H9 (cell line): ENCODE results near the gene TNXB. TPM values are rescaled to one million over a fixed set of nuclear protein-coding genes. Genes with fewer than 3 reads are reported as not detected.
A peak's percentile ranks its signal among the peaks of the same experiment; 100 is the strongest.

Source experiments
- DNase-seq: peaks from one replicate; pipeline ENCODE4 v3.0.0-alpha.2; 2017
- H2AFZ ChIP-seq: one replicate; pipeline ENCODE4 v1.6.1; 2013; ENCODE audit warnings: mild to moderate bottlenecking, low read length, control low read depth, moderate library complexity
- H2AK5ac ChIP-seq: 2 replicates; pipeline ENCODE4 v1.6.1; 2013; ENCODE audit warnings: low read length, control low read depth, mixed read lengths; ENCODE audit not compliant: insufficient read length
- H2BK120ac ChIP-seq: one replicate; pipeline ENCODE4 v1.6.1; 2013; ENCODE audit warnings: low read depth, mild to moderate bottlenecking, low read length, control low read depth, inconsistent platforms; ENCODE audit not compliant: poor library complexity, severe bottlenecking
- H2BK12ac ChIP-seq: 2 replicates; pipeline ENCODE4 v1.6.1; 2013; ENCODE audit warnings: low read length, control low read depth, mixed read lengths, low read depth; ENCODE audit not compliant: insufficient read length
- H2BK15ac ChIP-seq: 2 replicates; pipeline ENCODE4 v1.6.1; 2013; ENCODE audit warnings: low read depth, low read length, control low read depth
- H2BK20ac ChIP-seq: one replicate; pipeline ENCODE4 v1.6.1; 2013; ENCODE audit warnings: low read depth, mild to moderate bottlenecking, low read length, control low read depth, inconsistent platforms; ENCODE audit not compliant: poor library complexity, severe bottlenecking
- H2BK5ac ChIP-seq: 2 replicates; pipeline ENCODE4 v1.6.1; 2013; ENCODE audit warnings: low read length, control low read depth, mixed read lengths; ENCODE audit not compliant: insufficient read length
- H3K14ac ChIP-seq: 2 replicates; pipeline ENCODE4 v1.6.1; 2013; ENCODE audit warnings: low read length, control low read depth; ENCODE audit not compliant: insufficient read depth
- H3K18ac ChIP-seq: 2 replicates; pipeline ENCODE4 v1.6.1; 2013; ENCODE audit warnings: low read depth, mild to moderate bottlenecking, mixed read lengths, low read length, control low read depth; ENCODE audit not compliant: insufficient read length
- H3K23ac ChIP-seq: 2 replicates; pipeline ENCODE4 v1.6.1; 2013; ENCODE audit warnings: low read length, control low read depth, mixed read lengths, low read depth; ENCODE audit not compliant: insufficient read length
- H3K23me2 ChIP-seq: 2 replicates; pipeline ENCODE4 v1.6.1; 2013; ENCODE audit warnings: low read depth, mild to moderate bottlenecking, mixed read lengths, low read length, control low read depth; ENCODE audit not compliant: insufficient read length, poor library complexity, severe bottlenecking
- H3K27ac ChIP-seq: 2 replicates; pipeline ENCODE4 v1.5.1; 2013; ENCODE audit warnings: low read length, control low read depth, mixed read lengths, low read depth; ENCODE audit not compliant: insufficient read length
- H3K27me3 ChIP-seq: 2 replicates; pipeline ENCODE4 v1.6.1; 2013; ENCODE audit warnings: low read length, control low read depth, inconsistent platforms; ENCODE audit not compliant: insufficient read depth
- H3K4ac ChIP-seq: 2 replicates; pipeline ENCODE4 v1.6.1; 2013; ENCODE audit warnings: low read depth, mild to moderate bottlenecking, control low read depth, inconsistent platforms, low read length, moderate library complexity
- H3K4me1 ChIP-seq: 2 replicates; pipeline ENCODE4 v1.6.1; 2013; ENCODE audit warnings: low read length, control low read depth, inconsistent platforms; ENCODE audit not compliant: insufficient read depth
- H3K4me2 ChIP-seq: 2 replicates; pipeline ENCODE4 v1.6.1; 2013; ENCODE audit warnings: low read length, control low read depth, mixed read lengths; ENCODE audit not compliant: insufficient read length, insufficient read depth
- H3K56ac ChIP-seq: 2 replicates; pipeline ENCODE4 v1.6.1; 2013; ENCODE audit warnings: low read depth, mild to moderate bottlenecking, mixed read lengths, low read length, control low read depth; ENCODE audit not compliant: insufficient read length
- H3K79me1 ChIP-seq: 2 replicates; pipeline ENCODE4 v1.6.1; 2013; ENCODE audit warnings: low read depth, mild to moderate bottlenecking, moderate library complexity, low read length, control low read depth, inconsistent platforms; ENCODE audit not compliant: insufficient read depth, poor library complexity, severe bottlenecking
- H3K79me2 ChIP-seq: 2 replicates; pipeline ENCODE4 v1.6.1; 2013; ENCODE audit warnings: low read length, control low read depth, inconsistent platforms; ENCODE audit not compliant: insufficient read depth
- H3K9ac ChIP-seq: 2 replicates; pipeline ENCODE4 v1.6.1; 2013; ENCODE audit warnings: low read length, control low read depth, mixed read lengths; ENCODE audit not compliant: insufficient read length; ENCODE audit errors: extremely low read depth
- H3K9me3 ChIP-seq: one replicate; pipeline ENCODE4 v1.6.1; 2013; ENCODE audit warnings: low read depth, low read length, inconsistent platforms; ENCODE audit not compliant: control insufficient read depth
- H3T11ph ChIP-seq: one replicate; pipeline ENCODE4 v1.6.1; 2013; ENCODE audit warnings: mild to moderate bottlenecking, low read length, control low read depth, inconsistent platforms
- H4K20me1 ChIP-seq: one replicate; pipeline ENCODE4 v1.6.1; 2013; ENCODE audit not compliant: control insufficient read depth, insufficient read length, insufficient read depth
- H4K5ac ChIP-seq: 2 replicates; pipeline ENCODE4 v1.6.1; 2013; ENCODE audit warnings: low read depth, mild to moderate bottlenecking, mixed read lengths, low read length, control low read depth; ENCODE audit not compliant: insufficient read length
- H4K8ac ChIP-seq: replicated peaks from 2 replicates; pipeline ENCODE4 v1.6.1; 2013; ENCODE audit warnings: low read length, control low read depth, mixed read lengths, low read depth; ENCODE audit not compliant: insufficient read length
- H4K91ac ChIP-seq: 2 replicates; pipeline ENCODE4 v1.6.1; 2013; ENCODE audit warnings: low read depth, mild to moderate bottlenecking, moderate library complexity, mixed read lengths, low read length, control low read depth; ENCODE audit not compliant: insufficient read length
- H3K27ac Mint-ChIP-seq, 3 experiments: 2 replicates in 2 of 3; 3 replicates in 1 of 3; pipeline ENCODE4 v1.8.0; 2020 to 2021; ENCODE audit warnings: mixed read lengths in 3 of 3, mild to moderate bottlenecking in 1 of 3, moderate library complexity in 1 of 3
- H3K27me3 Mint-ChIP-seq: 2 replicates; pipeline ENCODE4 v1.8.0; 2021; ENCODE audit warnings: low read depth, mild to moderate bottlenecking, moderate library complexity, mixed read lengths
- H3K36me3 Mint-ChIP-seq, 3 experiments: 2 replicates in 2 of 3; 3 replicates in 1 of 3; pipeline ENCODE4 v1.8.0; 2020 to 2021; ENCODE audit warnings: low read depth in 3 of 3, mixed read lengths in 3 of 3; ENCODE audit not compliant: insufficient read depth in 1 of 3
- H3K4me1 Mint-ChIP-seq, 2 experiments: 2 replicates each; pipeline ENCODE4 v1.8.0; 2020; ENCODE audit warnings: mixed read lengths in 2 of 2
- H3K4me3 Mint-ChIP-seq, 2 experiments: 2 replicates in 1 of 2; 3 replicates in 1 of 2; pipeline ENCODE4 v1.8.0; 2020 to 2021; ENCODE audit warnings: mild to moderate bottlenecking in 2 of 2, mixed read lengths in 2 of 2, moderate library complexity in 1 of 2
- H3K9me3 Mint-ChIP-seq, 2 experiments: 2 replicates in 1 of 2; 3 replicates in 1 of 2; pipeline ENCODE4 v1.8.0; 2020; ENCODE audit warnings: mild to moderate bottlenecking in 2 of 2, mixed read lengths in 2 of 2, moderate library complexity in 1 of 2
- CTCF ChIP-seq: fragments of 200-600 bp; sonication (generic); conservative IDR thresholded peaks from 3 replicates; pipeline ENCODE4 v1.8.0; 2021; ENCODE audit warnings: antibody characterized with exemption, mild to moderate bottlenecking
- WGBS: extraction: QIAGEN DNeasy Blood & Tissue Kit; methylation state at CpG from one replicate; pipeline ENCODE4 v1.1.7; 2013; ENCODE audit warnings: missing lambda C conversion rate, low lambda C conversion rate, mixed read lengths; ENCODE audit not compliant: insufficient read length; ENCODE audit errors: extremely low coverage; 5-methylcytosine and 5-hydroxymethylcytosine counted together
- total RNA-seq: library from RNA; stranded (reverse); gene quantifications from 2 replicates; pipeline ENCODE4 v1.2.1, GENCODE V29; 2021

The TNXB gene
- total RNA-seq, 1 experiment from 2014 or later: 5.0 TPM

GRCh38 chr6:32047855-32048766 is 61.0 kb downstream of the TNXB start:
- H3K9ac ChIP-seq: no peak overlapping the region
- H2BK5ac ChIP-seq: no peak overlapping the region
- no CpG with 5 or more reads among the region's 42 CpGs for WGBS

More at GRCh38 chr6:32047855-32048766, 61.0 kb downstream of the TNXB start:
- Mint-ChIP-seq H3K4me3 (peak overlapping the region in 1 of 2 experiments; percentile 0; a peak in 1 of 5 replicates), H3K27me3 (no peaks in the 10 kb centered on the region; the same call in 1 of the 2 replicates), H3K36me3 (no peaks in the 10 kb centered on the region; a peak in 1 of 7 replicates), H3K27ac (no peak overlapping the region), H3K9me3 (no peaks in the 10 kb centered on the region), H3K4me1 (peaks cover 2 to 11% of the 10 kb centered on the region in 2 experiments; a peak in 3 of 4 replicates)
- no peak overlapping the region for H3K4me2 ChIP-seq
- no peak overlapping the region for H3K14ac ChIP-seq
- TF ChIP-seq CTCF: peak; percentile 89
- H4K8ac ChIP-seq: no peak overlapping the region
- H2AK5ac ChIP-seq: no peak overlapping the region
- peak; percentile 85 for DNase-seq
- H3K23me2 ChIP-seq: no peaks in the 10 kb centered on the region
- no peak overlapping the region for H3T11ph ChIP-seq
- no peaks in the 10 kb centered on the region for H3K79me2 ChIP-seq
- H3K27me3 ChIP-seq: no peaks in the 10 kb centered on the region
- no peaks in the 10 kb centered on the region for H3K9me3 ChIP-seq
- no peak overlapping the region for H2BK120ac ChIP-seq
- H3K4me1 ChIP-seq: no peaks in the 10 kb centered on the region
- H3K56ac ChIP-seq: no peak overlapping the region
- no peak overlapping the region for H4K91ac ChIP-seq
- H3K18ac ChIP-seq: peak overlapping the region; percentile 6
- H4K5ac ChIP-seq: no peak overlapping the region
- H2BK12ac ChIP-seq: no peak overlapping the region
- H3K79me1 ChIP-seq: no peaks in the 10 kb centered on the region
- H2BK20ac ChIP-seq: no peak overlapping the region
- H3K27ac ChIP-seq: no peak overlapping the region
- H3K4ac ChIP-seq: no peak overlapping the region
- no peak overlapping the region for H2BK15ac ChIP-seq
- H3K23ac ChIP-seq: no peak overlapping the region
- no peak overlapping the region for H2AFZ ChIP-seq
- H4K20me1 ChIP-seq: no peaks in the 10 kb centered on the region
